ENCODE data around the gene NR2F1-AS1. TPM values are rescaled to one million over a fixed set of nuclear protein-coding genes. Genes with fewer than 3 reads are reported as not detected.
"Not testable (repeated sequence)": the region's sequence is repeated elsewhere in the genome, so short reads cannot be mapped to it uniquely, and the experiment has no call there.

NR2F1-AS1 gene
- total RNA-seq, 2 donors from 2014 or later: 10.5 to 11.9 TPM

DNA sequence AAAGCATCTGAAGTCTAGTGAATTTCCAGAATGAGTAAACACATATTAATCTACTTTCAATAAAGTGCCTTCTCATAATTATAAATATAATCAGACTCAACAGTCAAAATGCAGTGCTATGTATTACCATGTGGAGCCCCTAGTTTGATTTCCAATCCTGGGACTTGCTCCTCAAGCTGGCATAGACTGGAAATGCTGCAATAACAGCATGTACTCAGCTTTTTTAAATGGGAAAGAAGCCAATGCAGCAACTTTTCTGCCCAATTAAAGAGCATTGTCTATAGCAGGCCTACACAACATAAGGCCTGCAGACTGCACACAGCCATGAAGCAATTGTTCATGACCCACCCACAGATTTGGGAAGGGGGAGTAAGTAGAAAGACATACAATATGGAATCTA, 103.2 kb downstream of the NR2F1-AS1 start:
- ATAC-seq (no peak), DNase-seq (no peak)
- intact Hi-C loops (cut with DNase I): no loop called here

DNA sequence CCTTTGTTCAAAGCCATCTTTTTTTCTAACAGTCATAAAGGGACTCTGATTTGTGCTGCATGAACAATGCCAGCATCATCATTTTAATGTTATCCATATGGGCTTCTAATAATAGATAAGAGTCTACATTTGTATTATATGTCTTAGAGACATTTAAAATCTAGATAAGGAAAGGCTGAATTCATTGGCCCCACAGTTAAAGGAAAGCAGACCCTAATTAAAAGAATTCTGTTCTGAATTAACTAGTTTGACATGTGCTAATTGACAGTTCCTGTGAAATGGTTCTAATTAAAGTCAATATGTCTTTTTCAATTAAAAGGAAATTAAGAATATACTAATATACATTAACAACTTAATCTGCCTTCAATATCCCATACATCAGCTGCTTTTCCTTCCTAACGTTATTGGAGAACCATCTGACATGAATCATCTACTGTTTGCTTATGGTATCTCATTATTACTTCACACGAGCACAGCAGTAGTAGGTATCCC, 104.7 kb downstream of the NR2F1-AS1 start:
- DNase-seq (no peak), ATAC-seq (no peak)
- intact Hi-C loops (cut with DNase I): no loop called here

DNA sequence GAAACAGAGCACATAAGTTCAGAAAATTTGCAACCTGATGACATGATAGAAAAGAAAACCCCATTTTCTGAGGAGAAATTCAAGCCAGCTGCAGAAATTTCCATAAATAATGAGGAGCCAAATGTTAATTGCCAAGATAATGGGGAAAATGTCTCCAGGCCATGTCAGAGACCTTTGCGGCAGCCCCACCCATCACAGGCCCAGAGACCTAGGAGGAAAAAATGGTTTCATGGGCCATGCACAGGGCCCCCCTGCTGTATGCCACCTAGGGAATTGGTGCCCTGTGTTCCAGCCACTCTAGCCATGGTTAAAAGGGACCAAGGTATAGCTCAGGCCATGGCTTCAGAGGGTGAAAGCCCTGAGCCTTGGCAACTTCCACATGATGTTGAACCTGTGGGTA, 118.1 kb downstream of the NR2F1-AS1 start:
- no peak for DNase-seq
- no peak for ATAC-seq
- intact Hi-C loops (cut with DNase I): no loop called here

- ATAC-seq (no peak), DNase-seq (no peak)
- intact Hi-C loops (cut with DNase I): no loop called here
These were observed 119.3 kb downstream of the NR2F1-AS1 start for GRCh38 chr5:93461756-93462155.

- ATAC-seq (no peak), DNase-seq (no peak)
- intact Hi-C loops (cut with DNase I): no loop called here
These were observed 120.7 kb downstream of the NR2F1-AS1 start for GRCh38 chr5:93460286-93460685.

DNA sequence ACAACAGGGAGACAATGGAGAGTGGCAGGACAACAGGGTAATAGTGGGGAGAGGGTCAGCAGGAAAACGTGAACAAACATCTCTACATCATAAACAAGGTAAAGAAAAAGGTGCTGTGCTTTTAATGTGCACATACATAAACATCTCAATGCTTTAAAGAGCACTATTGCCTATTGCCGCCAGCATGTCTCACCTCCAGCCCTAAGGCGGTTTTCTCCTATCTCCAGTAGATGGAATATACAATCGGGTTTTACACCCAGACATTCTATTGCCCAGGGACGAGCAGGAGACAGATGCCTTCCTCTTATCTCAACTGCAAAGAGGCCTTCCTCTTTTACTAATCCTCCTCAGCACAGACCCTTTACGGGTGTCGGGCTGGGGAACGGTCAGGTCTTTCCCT, 124.2 kb downstream of the NR2F1-AS1 start:
- intact Hi-C loops (cut with DNase I); DNase-seq; ATAC-seq: not testable (repeated sequence)

DNA sequence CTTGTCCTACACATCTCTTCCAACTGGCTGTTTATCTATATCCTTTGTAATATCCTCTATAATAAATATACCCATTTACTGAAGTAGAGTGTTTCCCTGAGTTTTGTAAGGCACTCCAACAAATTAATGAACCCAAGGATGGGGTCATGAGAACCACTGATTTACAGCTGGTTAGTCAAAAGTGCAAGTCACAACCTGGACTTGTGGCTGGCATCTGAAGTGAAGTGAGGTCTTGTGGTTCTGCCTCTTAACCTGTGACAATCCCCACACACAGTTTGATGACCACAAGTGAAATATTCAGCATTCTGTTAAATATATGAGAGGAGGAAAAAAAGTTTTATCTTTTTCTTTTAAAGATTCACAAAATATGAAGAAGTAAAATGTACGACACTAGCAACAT, 126.1 kb downstream of the NR2F1-AS1 start:
- intact Hi-C loops (cut with DNase I): no loop called here
- no peak for ATAC-seq
- DNase-seq: no peak

DNA sequence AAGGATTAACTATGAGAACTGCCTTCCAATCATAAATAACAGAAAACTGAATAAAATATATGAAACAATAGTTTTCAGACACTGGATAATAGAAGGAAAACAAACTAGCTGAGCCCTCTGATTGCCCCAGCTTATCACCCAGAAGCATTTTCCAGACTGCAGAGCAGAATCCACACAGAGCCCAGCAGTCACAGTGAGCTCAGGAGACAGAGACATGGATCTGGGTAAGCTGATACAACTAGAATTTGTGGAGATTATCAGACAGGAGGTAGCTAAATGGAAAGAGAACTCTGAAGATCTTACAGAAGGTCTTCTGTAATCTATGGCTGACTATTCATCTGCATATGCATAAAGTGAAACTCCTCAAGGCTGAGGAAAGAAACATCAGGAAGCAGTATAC, 128.8 kb downstream of the NR2F1-AS1 start:
- ATAC-seq: no peak

GRCh38 chr5:93438124-93438523, 142.9 kb downstream of the NR2F1-AS1 start:
- ATAC-seq: no peak
- intact Hi-C loops (cut with DNase I): no loop called here
- no peak for DNase-seq

More for the DNA sequence above, 128.8 kb downstream of the NR2F1-AS1 start:
- intact Hi-C loops (cut with DNase I): no loop called here
- DNase-seq: no peak

- ATAC-seq (no peak), DNase-seq (no peak)
- intact Hi-C loops (cut with DNase I): no loop called here
These were observed 144.9 kb downstream of the NR2F1-AS1 start for GRCh38 chr5:93436083-93436482.

DNA sequence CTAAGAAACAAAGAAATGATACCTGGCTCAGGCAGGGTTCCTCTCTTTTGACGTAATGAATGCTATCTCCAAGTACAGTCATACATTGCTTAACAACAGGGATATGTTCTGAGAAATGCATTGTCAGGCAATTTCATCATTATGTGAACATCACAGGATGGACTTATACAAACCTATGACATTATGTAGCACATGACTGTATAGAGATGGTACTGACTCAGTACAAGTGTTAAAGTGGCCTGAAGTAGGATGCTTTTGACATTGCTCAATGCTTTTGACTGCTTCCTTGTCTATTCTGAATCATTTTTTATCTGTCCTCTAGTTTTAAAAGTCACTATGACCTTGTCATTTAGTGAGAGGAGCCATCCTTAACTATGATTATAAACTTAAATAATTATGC, 147.6 kb downstream of the NR2F1-AS1 start:
- intact Hi-C loops (cut with DNase I): no loop called here

DNA sequence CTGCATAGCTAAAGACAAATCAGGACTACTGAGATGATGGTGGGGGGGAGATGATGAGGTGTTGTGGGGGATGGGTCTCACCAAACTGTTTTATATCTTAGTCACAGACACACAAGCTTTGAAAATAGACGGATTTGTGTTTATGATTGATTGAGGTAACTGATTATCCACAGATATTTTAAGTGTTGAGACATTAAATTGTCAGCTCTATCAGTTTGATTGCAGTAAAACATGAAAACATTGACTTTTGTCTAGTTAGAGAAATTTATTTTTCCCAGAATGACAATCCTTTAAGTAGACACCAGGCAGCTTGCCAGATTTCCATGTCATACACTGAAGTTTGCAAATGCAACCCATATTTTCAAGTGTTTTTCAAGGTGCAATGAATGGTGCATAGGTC, 149.8 kb downstream of the NR2F1-AS1 start:
- intact Hi-C loops (cut with DNase I): no loop called here
- ATAC-seq (no peak), DNase-seq (no peak)

More for the DNA sequence above, 147.6 kb downstream of the NR2F1-AS1 start:
- DNase-seq (no peak), ATAC-seq (no peak)

- no peak for DNase-seq
- ATAC-seq: no peak
- intact Hi-C loops (cut with DNase I): no loop called here
These were observed 150.3 kb downstream of the NR2F1-AS1 start for GRCh38 chr5:93430673-93431199.

DNA sequence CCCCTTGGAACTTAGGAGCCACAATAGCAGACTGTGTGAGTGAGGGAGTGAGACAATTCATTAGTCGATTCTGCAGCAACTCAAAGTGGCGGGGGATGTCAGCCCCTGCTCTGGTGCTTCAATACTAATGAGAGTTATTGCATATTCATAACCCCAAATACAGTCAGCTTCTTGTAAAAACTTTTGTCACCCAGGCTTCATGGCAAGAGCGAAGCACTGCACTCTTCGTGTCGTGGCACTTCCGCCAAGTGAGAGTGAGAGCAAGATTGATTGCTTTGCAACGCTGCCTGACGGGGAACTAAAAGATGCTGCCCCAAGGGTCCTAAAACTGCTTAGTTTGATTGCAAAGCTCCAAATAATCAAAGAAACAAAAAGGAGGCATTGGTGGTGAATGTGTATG, 150.9 kb downstream of the NR2F1-AS1 start:
- intact Hi-C loops (cut with DNase I): no loop called here
- ATAC-seq (no peak), DNase-seq (no peak)

DNA sequence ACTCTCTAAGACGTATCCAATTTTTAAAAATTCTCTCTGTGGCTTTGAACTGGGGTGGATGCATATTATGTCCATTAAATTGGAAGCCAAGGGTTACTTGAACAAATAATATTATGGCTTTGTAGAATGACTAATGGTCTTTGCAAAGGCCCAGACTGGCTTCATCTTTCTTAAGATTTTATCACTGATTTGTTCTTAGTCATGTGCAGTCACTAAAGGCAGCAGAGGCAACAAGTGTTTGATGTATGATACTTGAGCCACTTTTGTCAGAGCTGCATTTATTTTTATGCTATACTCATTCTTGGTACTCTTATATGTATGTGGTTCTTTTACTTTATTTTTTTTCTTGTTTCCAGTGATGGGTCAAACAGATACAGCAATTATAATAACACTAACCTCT, 152.2 kb downstream of the NR2F1-AS1 start:
- ATAC-seq (no peak), DNase-seq (no peak)
- intact Hi-C loops (cut with DNase I): no loop called here

- intact Hi-C loops (cut with DNase I): no loop called here
- ATAC-seq (no peak), DNase-seq (no peak)
These were observed 153.7 kb downstream of the NR2F1-AS1 start for GRCh38 chr5:93427316-93427715.

- intact Hi-C loops (cut with DNase I): no loop called here
- ATAC-seq (no peak), DNase-seq (no peak)
These were observed 155.9 kb downstream of the NR2F1-AS1 start for GRCh38 chr5:93425096-93425495.

DNA sequence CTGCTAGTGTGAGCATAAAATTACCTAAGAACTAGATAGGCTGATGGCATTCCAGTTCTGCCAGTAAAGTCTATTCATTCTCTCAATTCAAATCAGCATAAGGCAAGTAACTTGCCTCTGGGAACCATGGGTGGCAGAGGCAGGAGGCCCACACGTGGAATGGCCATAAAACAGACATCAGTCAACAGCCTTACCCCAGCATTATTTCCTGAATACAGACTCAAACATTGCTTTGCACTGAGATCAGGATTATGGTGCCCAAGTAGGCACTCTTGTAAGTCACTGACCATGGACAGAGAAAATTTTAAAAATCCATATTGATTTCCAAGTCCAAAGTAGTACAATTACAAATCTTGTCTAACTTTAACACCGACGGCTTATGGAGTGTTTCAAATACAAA, 157.7 kb downstream of the NR2F1-AS1 start:
- intact Hi-C loops (cut with DNase I): no loop called here
- ATAC-seq (no peak), DNase-seq (no peak)

GRCh38 chr5:93422652-93423280, 158.3 kb downstream of the NR2F1-AS1 start:
- DNase-seq (no peak), ATAC-seq (no peak)
- intact Hi-C loops (cut with DNase I): no loop called here

- DNase-seq (no peak), ATAC-seq (no peak)
- intact Hi-C loops (cut with DNase I): no loop called here
These were observed 159.0 kb downstream of the NR2F1-AS1 start for GRCh38 chr5:93421987-93422401.

GRCh38 chr5:93421468-93421867, 159.6 kb downstream of the NR2F1-AS1 start:
- ATAC-seq (no peak), DNase-seq (no peak)
- intact Hi-C loops (cut with DNase I): no loop called here
